GM18517 (cell line): Measurements from ENCODE around the gene MEGF11.
"Not testable (repeated sequence)": the region's sequence is repeated elsewhere in the genome, so short reads cannot be mapped to it uniquely, and the experiment has no call there.

Source experiments
- ATAC-seq: cut with Tn5 transposase; IDR thresholded peaks from one replicate; pipeline ENCODE4 v1.9.1; 2021; ENCODE audit warnings: mild to moderate bottlenecking, moderate library complexity; ENCODE audit not compliant: unreplicated experiment

Gene MEGF11

DNA sequence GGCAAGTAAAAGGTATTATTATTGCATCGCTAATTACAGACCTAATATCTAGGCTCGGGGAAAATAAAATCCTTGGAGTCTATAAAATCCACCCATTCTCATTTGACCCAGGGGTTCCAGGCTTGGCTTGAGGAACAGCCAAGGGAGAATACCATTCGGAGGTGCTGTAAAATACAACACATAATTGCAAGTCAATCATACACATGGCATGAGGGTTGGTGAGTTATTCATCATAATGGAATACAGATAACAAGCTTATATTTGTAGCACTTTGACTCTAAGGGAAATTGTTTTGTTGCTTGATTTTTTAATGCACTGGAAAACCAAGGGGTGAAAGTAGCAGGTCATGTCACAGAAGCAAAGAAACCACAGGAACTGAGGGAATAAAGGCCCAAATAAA, 23.0 kb upstream of the MEGF11 start:
- no peak for ATAC-seq

DNA sequence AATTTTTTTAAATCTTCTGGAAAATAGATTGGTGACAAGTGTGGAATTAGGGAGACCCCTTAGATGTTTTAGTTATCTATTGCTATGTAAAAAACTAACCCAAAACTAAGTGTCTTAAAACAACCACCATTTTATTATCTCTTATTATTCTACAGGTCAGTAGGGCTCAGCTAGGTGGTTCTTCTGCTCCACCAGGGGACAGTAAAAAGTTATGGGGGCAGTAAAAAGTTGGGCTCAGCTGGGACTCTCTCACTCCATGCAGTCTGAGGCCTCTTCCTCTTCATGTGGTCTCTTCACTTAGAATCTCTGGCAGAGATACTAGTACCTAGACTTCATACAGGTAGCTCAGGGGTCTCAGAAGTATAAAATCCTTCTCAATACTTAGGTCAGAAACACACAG, 21.8 kb upstream of the MEGF11 start:
- no peak for ATAC-seq

DNA sequence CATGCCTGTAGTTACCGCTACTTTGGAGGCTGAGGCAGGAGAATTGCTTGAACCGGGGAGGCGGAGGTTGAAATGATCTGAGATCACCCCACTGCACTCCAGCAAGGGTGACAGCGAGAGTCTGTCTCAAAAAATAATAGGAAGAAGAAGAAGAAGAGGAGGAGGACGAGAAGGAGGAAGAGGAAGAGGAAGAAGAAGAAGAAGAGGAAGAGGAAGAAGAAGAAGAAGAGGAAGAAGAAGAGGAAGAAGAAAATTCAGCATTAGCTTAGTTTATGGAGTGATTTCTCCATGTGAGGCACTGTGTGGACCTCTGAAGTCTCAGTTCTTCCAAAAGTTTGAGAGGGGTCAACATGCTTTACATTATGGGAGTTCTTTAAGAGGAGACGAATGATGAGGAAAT, 17.4 kb upstream of the MEGF11 start:
- ATAC-seq: no peak

DNA sequence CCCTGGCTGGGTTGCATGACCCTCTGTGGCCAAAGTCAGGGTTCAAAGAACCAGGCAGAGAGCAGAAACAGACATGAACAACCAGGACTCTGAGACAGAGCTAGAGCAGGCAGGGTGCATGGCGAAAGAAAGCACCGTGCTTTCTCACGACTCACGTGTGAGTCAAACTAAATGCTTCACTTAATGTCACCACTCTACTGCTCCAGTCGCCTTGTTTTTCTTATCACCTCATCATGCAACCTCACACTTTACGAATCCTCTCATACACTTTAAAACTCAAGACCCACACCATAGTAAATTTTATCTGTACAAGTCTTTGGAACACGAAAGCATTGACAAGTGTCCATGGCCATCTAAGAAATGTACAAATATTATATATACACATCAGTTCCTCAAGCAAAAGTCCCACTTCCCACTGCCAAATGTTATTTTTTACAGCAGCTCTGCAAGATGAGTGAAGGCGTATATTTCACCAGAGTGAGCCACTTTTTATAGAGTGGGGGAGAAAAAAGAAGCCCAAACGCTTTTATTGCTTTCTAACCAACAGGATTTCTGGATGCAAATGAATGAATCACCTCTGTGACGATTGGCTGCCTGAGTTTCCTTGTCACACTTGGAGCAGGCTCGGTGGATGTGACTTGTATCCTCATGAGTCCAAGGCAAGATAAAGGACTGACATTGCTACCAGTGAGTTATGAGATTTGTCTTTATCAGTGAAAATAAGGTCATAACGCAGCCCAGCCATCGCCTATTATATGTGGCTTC, 16.0 kb upstream of the MEGF11 start:
- ATAC-seq: no peak

DNA sequence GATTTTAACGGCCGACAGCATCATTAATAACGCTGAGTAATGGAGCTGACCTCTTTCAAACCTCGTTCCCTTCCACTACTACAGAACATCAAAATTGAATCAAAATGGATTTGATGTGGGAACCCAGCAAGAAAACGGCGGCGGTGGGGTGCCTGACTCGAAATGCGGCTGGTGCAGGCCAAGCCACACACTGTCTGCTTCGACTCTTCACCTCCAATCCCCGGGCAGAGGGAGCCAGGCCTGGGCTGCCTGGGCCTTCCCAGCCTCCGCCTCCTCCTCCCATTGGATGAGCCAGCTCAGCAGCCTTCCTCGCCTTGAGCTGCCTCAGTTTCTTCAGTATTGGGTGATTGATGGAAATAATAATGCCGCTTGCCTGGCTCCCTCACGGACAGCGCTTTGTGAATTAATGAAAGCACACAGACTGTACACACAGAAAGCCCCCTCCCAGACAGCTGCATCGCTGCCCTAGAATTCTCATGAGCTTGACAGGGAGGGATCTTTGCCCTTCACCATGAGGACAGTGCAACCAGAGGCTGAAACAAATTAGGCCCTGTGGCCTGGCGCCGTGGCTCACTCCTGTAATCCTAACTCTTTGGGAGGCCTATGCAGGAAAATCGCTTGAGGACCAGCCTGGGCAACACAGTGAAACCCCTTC, 11.4 kb upstream of the MEGF11 start:
- no peak for ATAC-seq

DNA sequence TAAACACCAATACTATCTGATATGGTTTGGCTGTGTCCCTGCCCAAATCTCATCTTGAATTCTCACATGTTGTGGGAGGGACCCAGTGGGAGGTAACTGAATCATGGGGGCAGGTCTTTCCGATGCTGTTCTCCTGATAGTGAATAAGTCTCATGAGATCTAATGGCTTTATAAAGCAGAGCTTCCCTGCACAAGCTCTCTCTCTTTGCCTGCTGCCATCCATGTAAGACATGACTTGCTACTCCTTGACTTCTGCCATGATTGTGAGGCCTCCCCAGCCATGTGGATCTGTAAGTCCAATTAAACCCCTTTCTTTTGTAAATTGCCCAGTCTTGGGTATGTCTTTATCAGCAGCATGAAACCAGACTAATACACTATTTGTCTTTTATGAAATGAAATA, 9.3 kb upstream of the MEGF11 start:
- ATAC-seq: not testable (repeated sequence)

DNA sequence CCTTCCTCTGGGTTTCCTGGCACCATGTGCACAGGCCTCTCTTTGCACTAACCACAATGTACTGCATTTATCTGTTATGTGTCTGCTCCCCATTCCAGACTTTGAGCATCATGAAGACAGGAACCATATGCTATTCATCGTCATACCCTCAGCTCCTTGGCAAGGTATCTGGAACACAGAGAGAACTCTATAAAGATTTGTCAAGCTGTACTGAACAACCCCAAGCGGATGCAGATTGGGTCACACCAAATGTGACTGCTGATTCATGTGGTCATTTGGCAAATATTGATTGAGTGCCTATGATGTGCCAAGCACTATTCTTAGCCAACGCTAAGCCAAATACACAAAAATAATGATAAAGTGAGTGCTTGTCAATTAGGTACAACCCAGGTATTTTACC, 7.5 kb upstream of the MEGF11 start:
- ATAC-seq: no peak

DNA sequence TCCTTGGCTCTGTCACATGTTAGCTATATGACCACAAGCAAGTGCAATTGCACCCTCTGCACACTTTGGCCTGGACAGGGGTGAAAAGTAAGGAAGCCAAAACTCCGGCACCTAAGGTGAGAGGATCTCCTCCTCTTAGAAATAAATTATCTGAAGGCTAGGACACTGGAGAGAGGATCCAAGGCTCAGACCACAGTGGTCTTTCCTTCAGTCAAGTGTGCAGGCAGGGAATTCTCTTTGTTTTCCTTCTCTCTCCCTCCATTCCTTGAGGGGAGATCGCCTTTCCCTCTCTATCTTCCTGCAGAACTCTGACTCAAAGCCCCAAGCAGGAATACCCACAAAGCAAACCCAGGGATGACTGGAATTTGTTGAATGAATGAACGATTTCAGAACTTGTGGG, 3.1 kb upstream of the MEGF11 start:
- ATAC-seq: no peak

DNA sequence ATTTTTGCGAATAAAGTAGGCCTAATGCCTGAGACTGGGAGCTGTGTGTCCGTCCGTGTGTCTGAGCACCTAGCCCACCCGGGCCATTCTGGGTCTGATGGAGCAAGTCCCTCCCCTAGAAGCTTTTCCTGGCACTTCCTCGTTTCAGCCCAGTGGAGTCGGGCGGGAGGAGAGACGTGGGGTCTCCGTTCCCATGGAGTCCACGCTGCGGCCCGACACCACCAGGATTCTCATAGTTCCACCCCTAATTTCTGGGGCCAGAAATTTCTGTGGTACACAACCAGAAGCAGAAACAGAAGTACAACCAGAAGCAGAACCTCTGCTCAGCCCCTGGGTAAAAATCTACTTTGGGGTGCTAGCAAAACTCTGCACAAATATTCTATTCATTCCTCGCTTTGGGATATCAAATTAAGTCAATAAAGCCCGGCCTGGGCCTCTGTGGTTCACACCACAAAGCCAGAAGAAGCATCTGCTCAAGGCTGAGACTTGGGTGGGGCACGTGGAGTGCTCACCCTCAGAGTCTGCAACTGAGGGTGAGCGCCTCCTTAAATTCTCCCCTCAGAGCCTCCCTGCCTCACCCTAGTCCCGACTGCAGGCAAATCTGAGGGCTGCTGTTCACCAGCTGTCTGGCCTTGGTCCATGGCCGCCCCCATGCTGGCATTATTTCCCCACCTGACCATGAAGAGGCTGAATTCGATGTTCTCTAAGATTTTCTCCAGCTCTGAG, 1.6 kb upstream of the MEGF11 start:
- ATAC-seq: no peak

DNA sequence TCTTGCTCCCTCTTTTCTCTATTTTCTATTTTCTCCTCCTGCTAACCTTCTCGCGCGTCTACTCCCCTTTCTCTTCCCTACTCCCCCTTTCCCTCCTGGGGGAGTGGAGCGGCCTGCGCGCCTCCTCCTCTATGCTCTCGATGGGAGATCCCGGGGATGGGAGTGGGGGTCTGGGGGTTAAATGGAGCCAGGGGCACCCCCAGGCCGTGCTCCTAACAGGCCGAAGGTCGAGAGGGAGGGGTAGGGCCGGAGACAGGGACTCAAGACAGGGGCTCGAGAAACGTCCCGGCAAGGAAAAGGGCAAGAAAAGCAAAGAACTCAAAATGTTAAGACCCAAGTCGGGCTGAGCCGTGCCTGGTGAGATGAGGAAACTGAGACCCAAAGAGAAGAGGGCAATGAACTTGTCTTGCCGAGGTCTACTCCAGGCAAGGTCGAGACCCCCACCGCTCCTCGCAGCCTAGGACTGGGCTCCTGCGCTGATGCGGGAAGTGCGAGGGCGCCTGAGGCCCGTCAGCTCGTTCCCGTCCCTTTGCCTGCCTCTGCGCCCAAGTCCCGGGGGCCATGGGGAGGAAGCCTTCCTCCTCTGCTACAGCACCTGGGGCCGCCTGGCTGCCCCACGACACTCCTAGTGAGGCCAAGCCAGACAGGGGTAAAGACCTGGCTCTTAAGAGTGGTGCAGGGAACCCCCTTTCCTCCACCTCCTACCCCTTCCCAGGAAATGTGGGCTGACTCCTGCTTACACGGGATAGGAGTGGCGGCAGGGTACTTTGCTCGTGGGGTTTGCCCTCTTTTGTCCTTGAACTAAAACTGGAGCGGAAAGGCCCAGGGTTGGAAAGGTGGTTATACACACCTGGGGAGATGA, 770 bp upstream of the MEGF11 start:
- no peak for ATAC-seq

DNA sequence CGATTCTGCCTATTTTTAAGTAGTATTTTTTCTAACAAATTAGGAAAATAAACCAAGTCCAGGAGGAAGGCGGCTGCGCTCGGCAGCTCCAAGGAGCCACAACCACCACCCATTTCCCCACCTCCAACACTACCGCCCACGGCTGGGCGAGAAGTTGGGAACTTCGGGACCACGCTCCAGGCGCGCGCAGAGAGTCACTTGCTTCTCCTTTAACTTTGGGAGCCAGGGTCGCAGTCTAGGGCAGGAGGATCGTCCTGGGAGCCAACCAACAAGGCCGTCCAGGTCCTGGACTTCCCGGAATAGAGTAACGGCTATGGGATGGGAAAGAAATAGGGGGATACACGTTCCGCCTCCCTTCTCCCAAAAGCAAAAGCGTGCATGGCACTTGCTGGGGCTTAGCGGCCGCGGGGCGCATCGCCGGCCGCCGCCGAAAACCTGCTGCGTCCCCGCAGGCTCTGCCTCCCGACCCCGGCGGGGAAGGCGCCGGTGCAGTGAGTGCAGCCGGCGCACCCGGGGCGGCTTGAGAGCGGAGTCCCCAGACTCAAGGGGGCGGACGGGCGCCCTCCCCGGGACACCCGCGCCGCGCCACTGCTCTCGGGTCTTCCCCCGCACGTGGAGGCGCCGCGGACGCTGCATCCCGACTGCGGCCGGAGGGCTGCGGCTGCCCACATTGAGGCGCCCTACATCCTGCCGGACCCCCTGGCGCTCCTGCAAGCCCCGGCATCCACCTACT, 699 bp downstream of the MEGF11 start:
- ATAC-seq: no peak

DNA sequence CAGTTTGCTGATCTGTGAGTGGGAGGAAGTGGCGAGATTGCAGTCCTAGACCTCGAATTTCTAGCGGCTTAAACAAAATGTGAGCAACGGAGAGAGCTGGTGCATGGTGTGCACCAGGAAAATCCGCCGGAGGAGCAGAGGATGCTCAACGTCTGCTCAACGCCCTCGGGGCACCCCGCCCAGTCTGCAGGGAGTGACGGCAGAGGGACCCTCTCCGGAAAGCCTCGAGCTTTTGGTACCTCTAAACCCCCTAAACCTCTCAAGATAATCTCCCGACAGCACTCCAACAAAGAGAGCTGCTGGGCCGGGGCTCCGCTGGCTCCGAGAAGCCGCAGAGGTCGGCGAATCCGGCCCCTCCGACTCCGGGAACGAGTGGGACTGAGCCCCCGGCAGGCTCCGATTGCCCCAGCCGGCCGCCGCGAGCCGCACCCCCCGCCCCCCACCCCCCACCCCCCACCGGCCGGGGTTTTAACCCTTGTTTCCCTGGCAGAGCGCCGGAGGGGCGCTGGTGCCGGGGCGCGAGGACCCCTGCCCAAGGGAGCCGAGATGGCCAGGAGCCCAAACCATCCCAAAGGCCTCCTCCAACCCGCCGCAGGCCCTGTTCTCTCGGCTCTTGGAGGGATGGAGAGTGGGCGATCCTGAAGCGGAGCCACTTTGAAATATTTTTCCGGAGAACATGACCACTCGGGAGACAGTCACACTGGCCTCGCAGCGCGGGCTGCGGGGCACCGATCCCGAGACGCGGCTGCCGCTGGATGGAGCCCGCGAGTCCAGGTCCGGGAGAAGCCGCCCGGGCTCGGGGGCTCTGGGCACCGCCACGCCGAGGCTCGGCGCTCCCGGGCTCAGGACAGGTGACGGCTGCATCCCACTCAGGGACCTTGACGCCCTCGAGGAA, 1.5 kb downstream of the MEGF11 start:
- no peak for ATAC-seq

DNA sequence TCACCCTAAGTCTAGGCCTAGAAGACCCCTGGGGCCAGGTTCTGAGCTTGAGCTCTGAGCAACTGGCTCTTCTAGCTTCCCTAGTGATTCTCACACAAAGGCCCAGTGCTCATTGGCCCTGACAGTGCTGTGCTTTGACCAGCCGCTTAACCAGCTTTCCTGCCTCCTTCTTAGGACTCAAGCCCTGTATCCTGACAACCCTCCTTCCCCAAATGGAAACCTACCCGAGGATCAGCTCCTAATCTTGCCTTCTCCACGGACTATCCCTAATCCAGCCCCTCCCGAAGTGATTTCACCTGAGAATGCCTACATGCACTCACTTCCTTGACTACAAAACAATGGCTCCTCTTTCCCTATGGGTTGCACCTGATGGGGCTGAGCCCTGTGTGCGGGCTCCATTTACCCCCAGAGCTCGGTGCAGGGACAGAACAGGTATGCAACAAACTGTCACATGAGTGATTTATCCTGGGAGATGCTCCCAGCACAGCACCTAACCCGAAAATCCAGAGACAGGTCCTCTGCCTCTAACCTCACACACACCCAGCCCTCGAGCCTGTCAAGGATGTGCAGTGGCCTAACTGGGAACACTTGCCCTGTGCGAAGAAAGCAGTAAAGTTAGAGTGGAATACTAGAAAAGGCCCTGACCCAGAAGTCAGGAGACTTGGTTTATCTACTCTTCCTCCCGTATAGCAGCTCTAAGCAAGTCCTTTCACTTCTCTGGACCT, 2.3 kb downstream of the MEGF11 start:
- no peak for ATAC-seq

DNA sequence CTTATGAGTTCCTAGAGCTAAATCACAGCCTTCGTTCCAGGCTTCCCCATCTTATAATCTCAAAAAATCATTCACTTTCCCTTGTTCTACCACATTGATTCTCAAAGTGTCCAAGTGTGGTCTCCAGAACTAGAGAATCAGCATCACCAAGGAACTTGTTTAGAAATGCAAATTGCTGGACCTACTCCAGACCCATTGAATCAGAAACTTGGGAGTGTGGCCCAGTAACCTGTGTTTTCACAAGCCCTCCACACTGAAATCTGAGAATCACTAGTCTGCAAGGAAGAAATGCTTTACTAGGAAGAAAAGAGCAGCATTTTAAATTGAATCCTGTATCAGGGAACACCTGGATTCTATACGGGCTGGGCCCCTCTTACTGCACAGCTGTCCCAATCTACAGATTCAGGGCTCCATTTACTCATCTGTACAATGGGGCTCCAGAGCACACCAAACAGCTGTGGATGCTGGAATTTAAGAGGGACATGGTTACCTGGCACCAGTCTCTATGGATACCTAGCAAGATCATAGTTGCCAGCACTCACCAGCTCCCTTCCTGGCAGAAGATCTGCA, 3.9 kb downstream of the MEGF11 start:
- ATAC-seq: no peak

DNA sequence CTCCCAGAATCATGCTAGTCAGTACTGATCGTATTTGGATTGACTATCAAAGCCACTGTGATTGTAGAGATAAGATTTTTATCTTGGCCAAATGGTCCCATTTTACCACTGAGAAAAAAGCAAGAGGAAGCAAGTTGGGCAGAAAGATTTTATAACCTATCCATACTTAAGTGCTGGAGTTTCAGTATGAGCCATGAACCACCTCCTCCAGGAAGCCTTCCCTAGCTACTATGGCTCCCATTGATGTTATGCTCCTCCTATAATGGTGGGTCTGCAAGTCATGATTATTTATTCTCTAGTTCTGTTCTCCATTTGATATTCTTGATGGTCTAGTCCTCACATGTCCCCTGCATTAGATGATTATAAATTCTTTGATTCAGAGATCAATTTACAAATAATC, 6.6 kb downstream of the MEGF11 start:
- no peak for ATAC-seq

DNA sequence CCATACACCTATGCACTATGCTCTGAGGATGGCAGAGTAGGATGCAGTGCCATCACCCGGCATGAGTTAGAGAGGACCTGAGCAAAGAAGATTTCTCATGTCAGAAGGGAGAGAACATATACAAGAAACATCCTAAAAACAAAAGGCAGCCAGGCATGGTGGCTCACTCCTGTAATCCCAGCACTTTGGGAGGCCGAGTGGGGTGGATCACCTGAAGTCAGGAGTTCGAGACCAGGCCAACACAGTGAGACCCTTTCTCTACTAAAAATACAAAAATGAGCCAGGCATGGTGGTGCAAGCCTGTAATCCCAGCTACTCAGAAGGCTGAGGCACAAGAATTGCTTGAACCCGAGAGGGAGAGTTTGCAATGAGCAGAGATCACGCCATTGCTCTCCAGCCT, 7.7 kb downstream of the MEGF11 start:
- ATAC-seq: not testable (repeated sequence)

DNA sequence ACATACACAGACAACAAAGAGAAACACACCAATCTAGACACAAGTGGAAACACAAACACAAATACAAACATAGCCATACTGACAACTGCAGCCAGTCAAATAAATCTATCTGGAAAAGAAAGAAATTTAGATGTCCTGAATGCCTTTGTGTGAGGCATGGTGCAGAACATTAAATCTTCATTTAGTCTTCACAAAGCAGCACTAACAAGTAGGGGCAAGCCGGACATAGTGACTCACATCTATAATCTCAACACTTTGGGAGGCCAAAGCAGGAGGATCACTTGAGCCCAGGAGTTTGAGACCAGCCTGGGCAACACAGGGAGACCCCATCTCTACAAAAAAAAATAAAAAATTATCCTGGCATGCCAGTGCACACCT, 11.7 kb downstream of the MEGF11 start:
- ATAC-seq: no peak

DNA sequence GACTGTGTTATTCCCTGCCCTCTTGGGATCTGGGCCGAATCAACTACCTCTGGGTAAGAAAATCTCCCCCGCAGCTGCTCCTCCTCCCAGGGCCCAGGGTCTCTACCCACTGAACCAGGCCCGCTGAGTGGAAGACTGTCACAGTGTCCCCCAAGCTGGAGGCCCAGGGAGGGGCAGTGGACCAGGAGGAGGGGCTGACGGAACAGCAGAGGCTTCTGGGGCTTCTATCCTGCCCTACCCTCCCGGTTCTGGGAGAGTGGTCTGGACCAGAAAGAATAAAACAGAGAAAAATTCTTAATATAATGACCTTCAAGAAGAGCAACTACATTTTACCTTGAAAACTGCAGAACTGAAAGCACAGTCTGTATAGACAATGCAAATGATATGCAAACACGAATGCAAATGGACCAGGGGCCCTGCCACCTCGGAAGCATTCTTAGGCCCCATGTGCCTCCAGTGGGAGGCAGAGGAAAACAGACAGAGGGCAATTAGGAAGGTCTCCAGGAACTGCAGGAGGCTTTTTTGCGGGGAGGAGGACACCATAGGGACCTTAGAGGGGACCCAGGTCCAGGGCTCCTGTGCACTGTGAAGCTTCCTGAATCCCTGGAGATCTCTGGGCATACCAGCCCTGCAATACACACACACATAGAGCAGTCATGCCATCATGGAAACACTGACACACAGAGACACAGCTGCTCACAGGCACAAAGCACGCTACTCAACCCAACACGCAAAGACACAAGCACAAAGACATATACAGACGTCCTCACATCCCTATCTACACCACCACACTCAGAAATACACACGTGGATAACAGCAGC, 12.3 kb downstream of the MEGF11 start:
- no peak for ATAC-seq
